Body of pancreas (tissue), 4 donors: Measurements from ENCODE around the gene RAPGEF1.

Experiments used
- CTCF ChIP-seq, 7 experiments: fragments of 450-650 bp in 4 of 7; fragments of 200-600 bp in 3 of 7; sonication (generic) in 3 of 7; IDR thresholded peaks; one replicate each; pipeline ENCODE4 v1.5.1; 2016 to 2019; ENCODE audit warnings: antibody characterized with exemption in 7 of 7
- POLR2A ChIP-seq, 3 donors: fragments of 450-650 bp; IDR thresholded peaks; one replicate each; pipeline ENCODE4 v1.6.1; 2016; ENCODE audit warnings: antibody characterized with exemption in 3 of 3, mild to moderate bottlenecking in 2 of 3

GRCh38 chr9:131714161-131714646 is 25.7 kb downstream of the RAPGEF1 start:
- TF ChIP-seq CTCF (IDR thresholded peaks at IDR 0.05) (no peak), POLR2A (IDR thresholded peaks at IDR 0.05) (peak in 2 of 3 donors; percentile 10 to 33)
